Activated CD4-positive, alpha-beta T cell treated with anti-CD3 and anti-CD28 coated beads, Interleukin-2, amount 10 ng/mL, durations not matched to agents 24 days and 14 days (primary cell): ENCODE results near the gene HEBP1. TPM values are rescaled to one million over a fixed set of nuclear protein-coding genes. Genes with fewer than 3 reads are reported as not detected.

Source experiments
- DNase-seq: peaks from one replicate; pipeline ENCODE4 v3.0.0; 2022
- H3K27ac Mint-ChIP-seq: one replicate; pipeline ENCODE4 v1.8.0; 2022; ENCODE audit warnings: mild to moderate bottlenecking, mixed read lengths
- H3K27me3 Mint-ChIP-seq: one replicate; pipeline ENCODE4 v1.8.0; 2022; ENCODE audit warnings: mixed read lengths
- H3K36me3 Mint-ChIP-seq: one replicate; pipeline ENCODE4 v1.8.0; 2022; ENCODE audit warnings: low read depth, mild to moderate bottlenecking, mixed read lengths
- H3K4me1 Mint-ChIP-seq: one replicate; pipeline ENCODE4 v1.8.0; 2021; ENCODE audit warnings: mixed read lengths
- H3K4me3 Mint-ChIP-seq: one replicate; pipeline ENCODE4 v1.8.0; 2022; ENCODE audit warnings: mild to moderate bottlenecking, moderate library complexity, mixed read lengths
- H3K9me3 Mint-ChIP-seq: one replicate; pipeline ENCODE4 v1.8.0; 2021; ENCODE audit warnings: mixed read lengths
- intact Hi-C: fragments of 100-400 bp; cut with micrococcal nuclease; formaldehyde crosslinking; loops from one replicate; pipeline ENCODE4 v1.15.1; 2023
- total RNA-seq: library from RNA; stranded (reverse); gene quantifications from 2 replicates; pipeline ENCODE4 v1.2.3, GENCODE V29; 2022

Gene HEBP1
- total RNA-seq, 1 donor from 2014 or later, result 13.8 TPM

DNA sequence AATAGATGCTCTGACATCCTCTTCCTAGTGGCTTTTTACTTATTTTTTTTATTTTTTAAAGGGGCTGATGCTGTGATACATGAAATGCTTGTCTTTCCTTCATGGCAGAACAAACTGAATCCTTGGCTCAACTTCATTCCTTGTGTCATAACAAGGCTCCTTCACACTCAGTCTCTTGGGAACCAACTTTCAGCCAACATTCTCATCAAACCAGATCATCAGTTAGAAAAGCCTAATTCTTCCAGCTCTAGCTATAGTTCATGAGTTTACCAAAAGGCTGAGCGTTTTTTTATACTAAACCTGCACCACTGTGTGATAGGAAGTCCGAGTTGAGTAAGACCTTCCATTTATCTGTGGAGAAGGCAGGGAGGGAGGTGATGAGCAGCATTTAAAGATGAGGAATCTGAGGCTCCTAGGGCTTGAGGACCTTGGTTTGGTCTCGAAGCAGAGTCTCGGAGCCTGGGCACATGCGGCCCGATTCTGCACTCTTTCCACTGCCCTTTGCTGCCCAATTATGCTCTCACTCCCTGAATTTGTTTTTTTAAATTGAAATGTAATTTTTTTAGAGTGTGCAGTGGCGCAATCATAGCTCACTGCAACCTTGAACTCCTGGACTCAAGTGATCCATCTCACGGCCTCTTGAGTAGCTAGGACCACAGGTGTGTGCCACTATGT, 56.3 kb downstream of the HEBP1 start:
- no peak for DNase-seq
- intact Hi-C loops, result no loop called here
- H3K36me3 Mint-ChIP-seq, result no peaks in the 10 kb centered on the region

DNA sequence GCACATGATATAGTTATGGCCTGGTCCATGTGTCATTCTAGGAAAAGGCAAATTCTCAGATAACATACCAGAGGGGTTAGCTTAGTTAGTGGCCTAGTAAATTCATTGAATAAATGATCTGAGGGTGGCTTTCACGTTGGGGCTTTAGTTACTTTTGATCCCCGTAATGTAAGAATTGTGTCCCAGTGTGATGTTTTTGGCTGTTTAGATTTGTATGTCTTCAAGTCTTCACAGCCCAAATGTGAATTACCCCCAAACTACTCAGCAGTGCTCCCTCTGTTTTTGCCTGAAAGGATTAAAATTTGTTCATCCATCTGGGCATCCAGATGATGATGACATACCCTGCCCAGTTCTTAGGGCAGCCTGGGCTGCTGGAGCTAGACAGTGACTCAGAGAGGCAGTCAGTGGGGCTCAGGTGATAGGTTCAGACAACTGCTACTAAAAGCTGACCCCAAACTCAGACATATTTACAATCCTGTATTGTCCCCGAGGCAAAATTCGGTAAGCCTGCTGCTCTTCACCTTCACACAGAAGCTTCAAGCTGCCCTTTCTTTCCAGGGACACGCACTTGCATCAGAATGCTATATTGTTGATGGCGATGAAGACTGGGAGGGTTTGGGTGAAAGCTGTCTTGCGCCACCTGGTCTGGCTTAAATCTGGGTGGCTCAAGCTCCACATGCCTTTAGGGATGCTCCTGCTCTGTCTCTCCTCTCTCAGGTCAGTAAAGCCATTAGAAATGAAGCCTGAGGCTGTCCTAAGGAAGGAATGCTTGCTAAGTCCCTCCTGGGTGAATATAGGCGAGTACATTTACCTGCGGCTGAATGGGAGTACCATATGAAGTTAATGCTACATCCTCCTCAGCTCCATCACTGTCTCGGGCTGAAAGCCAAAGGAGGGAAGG, 58.4 kb downstream of the HEBP1 start:
- DNase-seq, result no peak
- Mint-ChIP-seq H3K4me3 (no peak overlapping the region), H3K4me1 (no peaks in the 10 kb centered on the region), H3K27me3 (peaks cover 13% of the 10 kb centered on the region), H3K27ac (no peak overlapping the region), H3K36me3 (no peaks in the 10 kb centered on the region), H3K9me3 (no peaks in the 10 kb centered on the region)
- intact Hi-C loops, result no loop called here

More for the DNA sequence above, 56.3 kb downstream of the HEBP1 start:
- Mint-ChIP-seq H3K4me3 (no peak overlapping the region), H3K9me3 (no peaks in the 10 kb centered on the region), H3K27ac (no peak overlapping the region), H3K4me1 (peaks cover 2% of the 10 kb centered on the region), H3K27me3 (peaks cover 8% of the 10 kb centered on the region)

DNA sequence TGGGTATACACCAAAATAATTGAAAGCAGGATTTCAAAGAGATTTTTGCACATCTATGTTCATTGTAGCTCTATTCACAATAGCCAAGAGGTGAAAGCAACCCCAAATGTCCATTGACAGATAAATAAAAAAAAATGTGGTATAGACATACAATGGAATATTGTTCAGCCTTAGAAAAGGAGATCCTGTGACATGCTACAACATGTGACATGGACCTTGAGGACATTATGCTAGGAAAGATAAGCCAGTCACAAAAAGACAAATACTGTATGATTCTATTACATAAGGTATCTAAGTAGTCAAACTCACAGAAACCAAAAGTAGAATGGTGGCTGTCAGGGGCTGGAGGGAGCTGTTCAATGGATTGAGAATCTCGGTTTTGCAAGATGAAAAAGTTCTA, 60.2 kb downstream of the HEBP1 start:
- Mint-ChIP-seq H3K4me1 (no peaks in the 10 kb centered on the region), H3K27ac (no peak overlapping the region), H3K36me3 (no peaks in the 10 kb centered on the region), H3K9me3 (no peaks in the 10 kb centered on the region), H3K27me3 (peaks cover 13% of the 10 kb centered on the region), H3K4me3 (no peak overlapping the region)
- intact Hi-C loops, result no loop called here
- no peak for DNase-seq

- no peaks in the 10 kb centered on the region for H3K36me3 Mint-ChIP-seq
- H3K27ac Mint-ChIP-seq, result no peak overlapping the region
- intact Hi-C loops, result no loop called here
- no peaks in the 10 kb centered on the region for H3K4me1 Mint-ChIP-seq
- H3K9me3 Mint-ChIP-seq, result no peaks in the 10 kb centered on the region
- H3K27me3 Mint-ChIP-seq, result peaks cover 16% of the 10 kb centered on the region
- DNase-seq, result no peak
- no peak overlapping the region for H3K4me3 Mint-ChIP-seq
Measured at GRCh38 chr12:12938541-12938940, 61.5 kb downstream of the HEBP1 start.

DNA sequence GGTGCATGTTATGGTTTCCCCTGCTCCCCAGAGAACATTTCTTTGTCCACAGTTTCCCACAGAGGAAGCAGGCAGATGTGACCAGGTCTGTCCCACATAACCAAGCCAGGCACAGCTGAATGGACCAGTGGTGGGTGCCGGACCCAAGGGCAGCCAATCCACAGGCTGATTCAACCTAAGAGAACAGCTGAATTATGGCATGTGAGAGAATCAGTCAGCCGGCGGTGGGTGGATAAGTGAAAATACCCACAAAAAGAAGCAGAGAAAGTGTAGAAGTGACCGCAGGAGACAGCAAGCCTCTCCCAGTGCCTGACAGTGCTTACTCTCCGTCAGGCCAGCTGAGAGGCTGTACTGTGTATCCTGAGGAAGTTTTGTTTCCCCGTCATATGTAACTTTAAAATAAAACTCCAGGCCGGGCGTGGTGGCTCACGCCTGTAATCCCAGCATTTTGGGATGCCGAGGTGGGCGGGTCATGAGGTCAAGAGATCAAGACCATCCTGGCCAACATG, 63.0 kb downstream of the HEBP1 start:
- DNase-seq, result no peak
- Mint-ChIP-seq H3K27me3 (peaks cover 12% of the 10 kb centered on the region), H3K9me3 (no peaks in the 10 kb centered on the region), H3K4me3 (no peak overlapping the region), H3K27ac (no peak overlapping the region), H3K36me3 (no peaks in the 10 kb centered on the region), H3K4me1 (no peaks in the 10 kb centered on the region)
- intact Hi-C loops, result no loop called here

DNA sequence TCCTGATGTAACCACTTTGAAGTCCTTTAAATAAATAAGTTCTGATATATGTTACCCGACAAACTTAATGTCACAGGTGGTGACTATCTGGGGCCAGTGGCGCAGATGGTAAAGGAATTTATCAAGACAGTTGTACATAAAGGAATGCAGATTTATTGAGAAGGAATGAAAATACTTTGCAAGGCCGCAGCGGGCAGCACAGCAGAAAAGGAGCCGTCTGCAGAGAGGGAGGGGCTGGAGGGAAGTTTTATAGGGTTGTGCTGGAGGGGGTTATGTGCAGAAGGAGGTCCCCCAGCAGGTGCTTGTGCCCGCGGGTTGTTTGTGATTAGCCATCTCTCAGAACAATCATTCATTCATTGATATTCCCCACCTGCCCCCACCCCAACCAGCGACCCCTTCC, 65.5 kb downstream of the HEBP1 start:
- intact Hi-C loops, result no loop called here
- Mint-ChIP-seq H3K9me3 (no peaks in the 10 kb centered on the region), H3K4me3 (no peak overlapping the region), H3K36me3 (no peaks in the 10 kb centered on the region), H3K27ac (no peak overlapping the region), H3K27me3 (peaks cover 9% of the 10 kb centered on the region), H3K4me1 (no peaks in the 10 kb centered on the region)
- no peak for DNase-seq

- Mint-ChIP-seq H3K4me1 (no peaks in the 10 kb centered on the region), H3K27ac (no peak overlapping the region), H3K27me3 (peaks cover 8% of the 10 kb centered on the region), H3K4me3 (no peak overlapping the region), H3K9me3 (no peaks in the 10 kb centered on the region), H3K36me3 (no peaks in the 10 kb centered on the region)
- intact Hi-C loops, result no loop called here
- DNase-seq, result no peak
Measured at GRCh38 chr12:12933742-12934141, 66.3 kb downstream of the HEBP1 start.

DNA sequence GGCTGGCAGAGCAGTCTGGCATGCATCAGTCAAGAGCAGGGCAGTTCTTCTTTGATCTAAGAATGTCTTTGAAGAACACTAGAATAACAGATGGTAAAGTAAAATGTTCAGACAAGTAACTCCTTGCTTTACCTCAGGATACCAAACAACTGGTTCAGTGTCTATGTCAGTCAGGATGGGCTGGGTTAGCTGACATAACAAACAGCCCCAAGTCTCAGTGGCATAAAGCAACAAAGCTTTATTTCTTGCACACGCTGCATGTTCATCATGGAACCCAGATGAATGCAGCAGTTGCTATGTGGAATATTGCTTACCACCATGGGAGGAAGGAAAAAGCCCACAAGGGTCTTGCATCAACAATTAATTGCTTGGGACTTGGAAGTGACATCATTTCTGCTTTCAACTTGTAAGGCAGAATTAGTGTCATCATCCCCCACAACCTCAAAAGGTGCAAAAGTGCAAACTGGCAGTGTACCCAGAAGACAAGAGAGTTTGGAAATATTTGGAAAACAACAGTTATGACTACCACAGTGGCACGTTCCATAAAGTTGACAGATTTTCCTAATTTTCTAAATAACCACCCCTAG, 69.3 kb downstream of the HEBP1 start:
- Mint-ChIP-seq H3K9me3 (no peaks in the 10 kb centered on the region), H3K27me3 (peaks cover 3% of the 10 kb centered on the region), H3K36me3 (no peaks in the 10 kb centered on the region), H3K27ac (no peak overlapping the region), H3K4me1 (no peaks in the 10 kb centered on the region), H3K4me3 (no peak overlapping the region)
- intact Hi-C loops, result no loop called here
- no peak for DNase-seq

- no peak for DNase-seq
- no peaks in the 10 kb centered on the region for H3K9me3 Mint-ChIP-seq
- no peaks in the 10 kb centered on the region for H3K36me3 Mint-ChIP-seq
- peaks cover 7% of the 10 kb centered on the region for H3K27me3 Mint-ChIP-seq
- no peak overlapping the region for H3K27ac Mint-ChIP-seq
- no peaks in the 10 kb centered on the region for H3K4me1 Mint-ChIP-seq
- intact Hi-C loops, result no loop called here
- H3K4me3 Mint-ChIP-seq, result no peak overlapping the region
Measured at GRCh38 chr12:12929696-12930095, 70.4 kb downstream of the HEBP1 start.

GRCh38 chr12:12927211-12928079, 72.6 kb downstream of the HEBP1 start:
- Mint-ChIP-seq H3K27ac (peak overlapping the region; percentile 37), H3K27me3 (peaks cover 4% of the 10 kb centered on the region), H3K4me1 (no peaks in the 10 kb centered on the region), H3K4me3 (peak overlapping the region; percentile 45), H3K9me3 (no peaks in the 10 kb centered on the region), H3K36me3 (no peaks in the 10 kb centered on the region)
- peak; percentile 75 for DNase-seq
- intact Hi-C loops, result no loop called here

- Mint-ChIP-seq H3K27me3 (peaks cover 4% of the 10 kb centered on the region), H3K36me3 (no peaks in the 10 kb centered on the region), H3K27ac (no peak overlapping the region), H3K4me3 (no peak overlapping the region), H3K9me3 (no peaks in the 10 kb centered on the region), H3K4me1 (no peaks in the 10 kb centered on the region)
- DNase-seq, result no peak
- intact Hi-C loops, result no loop called here
Measured at GRCh38 chr12:12926571-12927071, 73.4 kb downstream of the HEBP1 start.

DNA sequence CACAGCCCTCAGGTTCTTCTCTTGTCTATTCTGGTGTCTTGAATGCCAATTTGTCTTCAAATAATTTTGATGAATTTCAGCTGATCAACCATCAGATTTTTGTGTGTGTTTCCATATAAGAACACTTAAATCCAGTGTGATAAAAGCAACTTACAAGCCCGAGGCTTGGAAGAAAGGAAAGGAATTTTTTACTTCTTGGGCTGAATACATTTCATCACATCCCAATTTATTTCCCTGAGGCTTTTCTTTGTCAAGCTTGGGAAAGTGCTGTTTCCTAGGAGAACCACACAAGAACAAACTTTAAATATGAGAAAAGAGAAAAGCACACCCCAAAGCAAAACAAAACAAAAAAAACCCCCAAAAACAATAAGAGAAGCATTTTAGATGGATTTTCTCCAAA, 74.7 kb downstream of the HEBP1 start:
- Mint-ChIP-seq H3K27me3 (peaks cover 4% of the 10 kb centered on the region), H3K4me3 (no peak overlapping the region), H3K27ac (no peak overlapping the region), H3K4me1 (no peaks in the 10 kb centered on the region), H3K9me3 (no peaks in the 10 kb centered on the region), H3K36me3 (no peaks in the 10 kb centered on the region)
- DNase-seq, result no peak
- intact Hi-C loops, result no loop called here
